K562 (cell line): Measurements from ENCODE around the gene DAZAP1. TPM values are rescaled to one million over a fixed set of nuclear protein-coding genes. Genes with fewer than 3 reads are reported as not detected.
A peak's percentile ranks its signal among the peaks of the same experiment; 100 is the strongest.

Experiments used
- ATF1 ChIP-seq, 2 experiments: fragments of 450-650 bp in 1 of 2; IDR thresholded peaks; 2 replicates each; pipeline ENCODE4 v1.6.1; 2016; ENCODE audit warnings: missing compliant biosample characterization in 1 of 2, missing genetic modification characterization in 1 of 2
- ELK3 ChIP-seq: fragments of 450-650 bp; formaldehyde crosslinking; IDR thresholded peaks from 2 replicates; pipeline ENCODE4 v1.4.0; 2020; ENCODE audit warnings: mild to moderate bottlenecking
- LEF1 ChIP-seq: fragments of 450-650 bp; IDR thresholded peaks from 2 replicates; pipeline ENCODE4 v1.6.1; 2016; ENCODE audit warnings: mild to moderate bottlenecking
- MXI1 ChIP-seq: IDR thresholded peaks from 2 replicates; pipeline ENCODE4 v1.6.1; 2011; ENCODE audit warnings: low read depth, mild to moderate bottlenecking, improper control_type of control experiment, low read length
- NEUROD1 ChIP-seq: fragments of 150-350 bp; IDR thresholded peaks from 2 replicates; pipeline ENCODE4 v1.6.1; 2014; ENCODE audit warnings: borderline replicate concordance, low read length, low read depth; ENCODE audit not compliant: partially characterized antibody
- PCBP1 ChIP-seq: fragments of 200-400 bp; formaldehyde crosslinking; IDR thresholded peaks from 2 replicates; pipeline ENCODE4 v1.6.1; 2018; ENCODE audit warnings: mild to moderate bottlenecking, low read depth, low read length; ENCODE audit not compliant: poor library complexity, severe bottlenecking
- PRDM10 ChIP-seq: fragments of 450-650 bp; IDR thresholded peaks from 2 replicates; pipeline ENCODE4 v1.6.1; 2018; ENCODE audit not compliant: partially characterized antibody
- PTBP1 ChIP-seq: fragments of 200-400 bp; formaldehyde crosslinking; IDR thresholded peaks from 2 replicates; pipeline ENCODE4 v1.6.1; 2017; ENCODE audit warnings: low read depth, low read length
- SMAD3 ChIP-seq: fragments of 450-650 bp; formaldehyde crosslinking; conservative IDR thresholded peaks from 2 replicates; pipeline ENCODE4 v1.4.0; 2020; ENCODE audit warnings: mild to moderate bottlenecking
- STAT5B ChIP-seq: fragments of 250-450 bp; sonication (Bioruptor Pico); IDR thresholded peaks from 2 replicates; pipeline ENCODE4 v1.8.0; 2021; ENCODE audit warnings: mild to moderate bottlenecking, inconsistent platforms
- TBL1XR1 ChIP-seq, 2 experiments: IDR thresholded peaks; 2 replicates each; pipeline ENCODE4 v1.6.1; 2012; ENCODE audit warnings: improper control_type of control experiment in 2 of 2, low read length in 2 of 2, mild to moderate bottlenecking in 1 of 2
- TRIM25 ChIP-seq: fragments of 450-650 bp; IDR thresholded peaks from 2 replicates; pipeline ENCODE4 v1.7.0; 2016; ENCODE audit warnings: borderline replicate concordance
- ZNF217 ChIP-seq: sonication (generic); formaldehyde crosslinking; IDR thresholded peaks from 2 replicates; pipeline ENCODE4 v1.8.0; 2022; ENCODE audit warnings: mild to moderate bottlenecking, missing genetic modification reagents
- ZNF583 ChIP-seq: fragments of 250-450 bp; sonication (Bioruptor Pico); IDR thresholded peaks from 2 replicates; pipeline ENCODE4 v1.4.0; 2020
- ZNF609 ChIP-seq: sonication (generic); formaldehyde crosslinking; IDR thresholded peaks from 2 replicates; pipeline ENCODE4 v1.8.1; 2023; ENCODE audit warnings: missing genetic modification reagents, mild to moderate bottlenecking, borderline replicate concordance
- polyA plus RNA-seq, 8 experiments: library from polyadenylated mRNA; depleted of rRNA in 4 of 8; stranded (reverse) in 5 of 8; unstranded in 3 of 8; fragments of >200 nt; fragmentation: Nextera tagmentation in 2 of 8; fragmentation: Illumina TruSeq in 1 of 8; extraction: Ambion mirVana in 2 of 8; extraction: Trizol in 1 of 8; gene quantifications; 2 replicates each; pipeline versions ENCODE4 v1.2.1 to v1.2.3, GENCODE V29; 2011 to 2014; ENCODE audit warnings: inconsistent platforms in 1 of 8, missing spikeins in 1 of 8
- total RNA-seq, 7 experiments: library from RNA; depleted of rRNA in 6 of 7; stranded (reverse); fragments of >200 nt in 6 of 7; fragmentation: Illumina TruSeq in 2 of 7; extraction: Trizol in 2 of 7; gene quantifications; 2 replicates each; pipeline versions ENCODE4 v1.2.1 to v1.2.3, GENCODE V29; 2011 to 2021; ENCODE audit warnings: low replicate concordance in 1 of 7

The DAZAP1 gene
- total and polyA plus RNA-seq, 9 of the 15 experiments (the other 6 are each of a cell fraction or from before 2014, with no cell fraction given) = 10.8 to 289 (median 142) TPM

GRCh38 chr19:1383312-1384084, 23.9 kb upstream of the DAZAP1 start, which contains the start of gene NDUFS7 (continued):
- TF ChIP-seq STAT5B (CRISPR knock-in tag) = no peak
- no peak for TF ChIP-seq ELK3 (CRISPR knock-in tag)
- TF ChIP-seq SMAD3 (CRISPR knock-in tag) = peak; percentile 57; the same call in 1 of the 2 replicates
- no peak; the same call in 1 of the 2 replicates for TF ChIP-seq TRIM25
- TF ChIP-seq PCBP1 = no peak
- peak; percentile 87 for TF ChIP-seq ZNF583 (CRISPR knock-in tag)
- no peak for TF ChIP-seq ZNF217 (CRISPR knock-in tag)
- peak; percentile 83 to 97 for TF ChIP-seq TBL1XR1 (IDR thresholded peaks at IDR 0.05; ENCODE audit: low read length in 2 of 2)
- TF ChIP-seq MXI1 = peak; percentile 78
- 0 out of 2 replicates have a peak, but pooled peaks have one; percentile 26 for TF ChIP-seq PTBP1
- peak; percentile 46 for TF ChIP-seq PRDM10
- no peak for TF ChIP-seq ZNF609 (CRISPR knock-in tag)
- peak; percentile 95 for TF ChIP-seq NEUROD1
- peak; percentile 58; the same call in 1 of the 2 replicates for TF ChIP-seq LEF1
- peak; percentile 46 for TF ChIP-seq ATF1 (CRISPR knock-in tag; IDR thresholded peaks at IDR 0.05)
- peak; percentile 94 for TF ChIP-seq ATF1 (tag; IDR thresholded peaks at IDR 0.05)
